Ishikawa (cell line): Measurements from ENCODE around the gene SERPINA3.

Source experiments
- CEBPB ChIP-seq: IDR thresholded peaks from 2 replicates; pipeline ENCODE4 v1.6.1; 2012
- CREB1 ChIP-seq: IDR thresholded peaks from 2 replicates; pipeline ENCODE4 v1.6.1; 2012; ENCODE audit warnings: low read depth
- EGR1 ChIP-seq: IDR thresholded peaks from 2 replicates; pipeline ENCODE4 v1.6.1; 2012
- EP300 ChIP-seq: IDR thresholded peaks from 2 replicates; pipeline ENCODE4 v1.6.1; 2012; ENCODE audit warnings: borderline replicate concordance
- FOXM1 ChIP-seq: IDR thresholded peaks from 2 replicates; pipeline ENCODE4 v1.6.1; 2012; ENCODE audit warnings: low read depth, borderline replicate concordance
- MAX ChIP-seq: IDR thresholded peaks from 2 replicates; pipeline ENCODE4 v1.6.1; 2012
- NFIC ChIP-seq: IDR thresholded peaks from 2 replicates; pipeline ENCODE4 v1.6.1; 2012
- RAD21 ChIP-seq: IDR thresholded peaks from 2 replicates; pipeline ENCODE4 v1.6.1; 2012; ENCODE audit warnings: low read depth
- REST ChIP-seq: IDR thresholded peaks from 2 replicates; pipeline ENCODE4 v1.6.1; 2012; ENCODE audit warnings: low read depth, mild to moderate bottlenecking
- TAF1 ChIP-seq: IDR thresholded peaks from 2 replicates; pipeline ENCODE4 v1.6.1; 2012; ENCODE audit warnings: low read depth, mild to moderate bottlenecking
- TCF12 ChIP-seq: IDR thresholded peaks from 2 replicates; pipeline ENCODE4 v1.6.1; 2012; ENCODE audit warnings: low read depth
- TEAD4 ChIP-seq: IDR thresholded peaks from 2 replicates; pipeline ENCODE4 v1.6.1; 2012
- YY1 ChIP-seq: IDR thresholded peaks from 2 replicates; pipeline ENCODE4 v1.6.1; 2012; ENCODE audit warnings: low read depth
- ZBTB7A ChIP-seq: IDR thresholded peaks from 2 replicates; pipeline ENCODE4 v1.6.1; 2012; ENCODE audit warnings: low read depth
- TF ChIP-seq, protein P1 (sequence below): IDR thresholded peaks from 2 replicates; pipeline ENCODE4 v1.6.1; 2012

The SERPINA3 gene

GRCh38 chr14:94643316-94644101, 31.3 kb downstream of the SERPINA3 start:
- TF ChIP-seq CEBPB (no peak), CREB1 (no peak)

DNA sequence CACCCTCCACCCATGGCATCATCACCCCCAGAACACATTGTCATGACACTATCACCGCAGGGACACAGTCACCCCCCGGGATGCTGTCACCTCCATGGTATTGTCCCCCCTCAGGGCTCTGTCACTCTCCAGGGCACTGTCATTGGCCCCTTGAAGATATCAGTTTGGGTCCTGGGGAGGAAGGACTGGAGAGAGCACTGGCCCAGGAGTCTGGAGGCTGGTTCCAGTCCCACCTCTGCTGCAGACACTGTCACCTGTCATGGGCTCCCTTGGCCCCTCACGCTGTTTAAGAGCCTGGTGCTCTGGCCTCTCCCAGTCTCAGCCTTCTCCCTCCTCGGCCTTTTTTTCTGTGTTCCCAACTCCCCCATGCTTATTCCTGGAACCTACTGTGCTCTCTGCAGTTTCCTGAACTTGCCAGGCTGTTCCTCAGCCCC, 31.9 kb downstream of the SERPINA3 start:
- TF ChIP-seq TAF1, result no peak
- no peak for TF ChIP-seq TCF12
- TF ChIP-seq REST, result no peak
- TF ChIP-seq NFIC, result no peak
- TF ChIP-seq ZBTB7A, result no peak
- no peak for TF ChIP-seq EP300
- no peak for TF ChIP-seq TEAD4
- no peak for TF ChIP-seq CEBPB
- TF ChIP-seq FOXM1, result no peak
- no peak for TF ChIP-seq YY1
- TF ChIP-seq RAD21, result no peak
- no peak for TF ChIP-seq MAX
- TF ChIP-seq CREB1, result no peak
- TF ChIP-seq, protein P1, sequence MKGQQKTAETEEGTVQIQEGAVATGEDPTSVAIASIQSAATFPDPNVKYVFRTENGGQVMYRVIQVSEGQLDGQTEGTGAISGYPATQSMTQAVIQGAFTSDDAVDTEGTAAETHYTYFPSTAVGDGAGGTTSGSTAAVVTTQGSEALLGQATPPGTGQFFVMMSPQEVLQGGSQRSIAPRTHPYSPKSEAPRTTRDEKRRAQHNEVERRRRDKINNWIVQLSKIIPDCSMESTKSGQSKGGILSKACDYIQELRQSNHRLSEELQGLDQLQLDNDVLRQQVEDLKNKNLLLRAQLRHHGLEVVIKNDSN, result no peak
- TF ChIP-seq EGR1, result no peak

DNA sequence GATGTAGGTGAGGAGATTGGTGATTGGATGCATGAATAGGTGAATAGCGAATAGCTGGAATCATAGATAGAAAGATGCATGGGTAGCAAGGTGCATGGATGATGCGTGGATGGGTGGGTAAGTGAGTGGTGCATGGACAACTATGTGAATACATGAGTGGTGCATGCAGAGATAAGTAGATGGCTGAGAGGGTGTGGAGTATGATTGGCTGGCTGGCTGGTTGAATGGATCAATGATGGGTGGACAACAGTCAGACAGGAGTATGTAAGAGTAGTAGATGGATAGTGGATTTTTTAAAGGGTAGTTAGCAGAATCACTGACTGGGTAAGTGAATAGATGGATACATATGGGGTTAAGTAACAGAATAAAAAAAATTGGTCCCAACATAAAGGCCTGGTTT, 33.9 kb downstream of the SERPINA3 start:
- TF ChIP-seq EGR1, result no peak
- no peak for TF ChIP-seq MAX
- no peak for TF ChIP-seq REST
- no peak for TF ChIP-seq CREB1
- TF ChIP-seq CEBPB, result no peak
- no peak for TF ChIP-seq RAD21
- no peak for TF ChIP-seq TEAD4
- no peak for TF ChIP-seq FOXM1
- no peak for TF ChIP-seq NFIC
- TF ChIP-seq ZBTB7A, result no peak
- TF ChIP-seq EP300, result no peak
- TF ChIP-seq YY1, result no peak
- no peak for TF ChIP-seq TCF12

- no peak for TF ChIP-seq EGR1
- TF ChIP-seq, protein P1, result no peak
Observed at GRCh38 chr14:94646481-94646880, 34.3 kb downstream of the SERPINA3 start.

GRCh38 chr14:94648801-94649200, 36.6 kb downstream of the SERPINA3 start:
- no peak for TF ChIP-seq TEAD4
- TF ChIP-seq, protein P1, result no peak
- TF ChIP-seq REST, result no peak
- no peak for TF ChIP-seq CREB1
- TF ChIP-seq YY1, result no peak
- TF ChIP-seq FOXM1, result no peak
